GM12872 (cell line): ENCODE results near the gene STX4.

Experiments used
- CTCF ChIP-seq: IDR thresholded peaks from 3 replicates; pipeline ENCODE4 v1.5.1; 2011; ENCODE audit warnings: low read depth, mild to moderate bottlenecking, low read length, moderate library complexity; ENCODE audit not compliant: insufficient read depth

STX4 gene

GRCh38 chr16:31086629-31086906 lies 53.2 kb downstream of the STX4 start:
- TF ChIP-seq CTCF = no peak

GRCh38 chr16:31087481-31087880 lies 54.1 kb downstream of the STX4 start:
- no peak for TF ChIP-seq CTCF

- no peak for TF ChIP-seq CTCF
Measured at GRCh38 chr16:31087971-31088370, 54.6 kb downstream of the STX4 start.

GRCh38 chr16:31088459-31089183 lies 55.3 kb downstream of the STX4 start, which contains the start of gene PRSS53:
PRSS53 (minus strand) TSS chr16:31088943; CDS start chr16:31088809, 134 bp downstream.
- no peak for TF ChIP-seq CTCF

- no peak for TF ChIP-seq CTCF
Measured at GRCh38 chr16:31089199-31089598, 55.8 kb downstream of the STX4 start.
